H9 (cell line): ENCODE results near the gene STK32B. TPM values are rescaled to one million over a fixed set of nuclear protein-coding genes. Genes with fewer than 3 reads are reported as not detected.

Experiments
- DNase-seq: peaks from one replicate; pipeline ENCODE4 v3.0.0-alpha.2; 2017
- H2AFZ ChIP-seq: one replicate; pipeline ENCODE4 v1.6.1; 2013; ENCODE audit warnings: mild to moderate bottlenecking, low read length, control low read depth, moderate library complexity
- H2AK5ac ChIP-seq: 2 replicates; pipeline ENCODE4 v1.6.1; 2013; ENCODE audit warnings: low read length, control low read depth, mixed read lengths; ENCODE audit not compliant: insufficient read length
- H2BK120ac ChIP-seq: one replicate; pipeline ENCODE4 v1.6.1; 2013; ENCODE audit warnings: low read depth, mild to moderate bottlenecking, low read length, control low read depth, inconsistent platforms; ENCODE audit not compliant: poor library complexity, severe bottlenecking
- H2BK12ac ChIP-seq: 2 replicates; pipeline ENCODE4 v1.6.1; 2013; ENCODE audit warnings: low read length, control low read depth, mixed read lengths, low read depth; ENCODE audit not compliant: insufficient read length
- H2BK15ac ChIP-seq: 2 replicates; pipeline ENCODE4 v1.6.1; 2013; ENCODE audit warnings: low read depth, low read length, control low read depth
- H2BK20ac ChIP-seq: one replicate; pipeline ENCODE4 v1.6.1; 2013; ENCODE audit warnings: low read depth, mild to moderate bottlenecking, low read length, control low read depth, inconsistent platforms; ENCODE audit not compliant: poor library complexity, severe bottlenecking
- H2BK5ac ChIP-seq: 2 replicates; pipeline ENCODE4 v1.6.1; 2013; ENCODE audit warnings: low read length, control low read depth, mixed read lengths; ENCODE audit not compliant: insufficient read length
- H3K14ac ChIP-seq: 2 replicates; pipeline ENCODE4 v1.6.1; 2013; ENCODE audit warnings: low read length, control low read depth; ENCODE audit not compliant: insufficient read depth
- H3K18ac ChIP-seq: 2 replicates; pipeline ENCODE4 v1.6.1; 2013; ENCODE audit warnings: low read depth, mild to moderate bottlenecking, mixed read lengths, low read length, control low read depth; ENCODE audit not compliant: insufficient read length
- H3K23ac ChIP-seq: 2 replicates; pipeline ENCODE4 v1.6.1; 2013; ENCODE audit warnings: low read length, control low read depth, mixed read lengths, low read depth; ENCODE audit not compliant: insufficient read length
- H3K23me2 ChIP-seq: 2 replicates; pipeline ENCODE4 v1.6.1; 2013; ENCODE audit warnings: low read depth, mild to moderate bottlenecking, mixed read lengths, low read length, control low read depth; ENCODE audit not compliant: insufficient read length, poor library complexity, severe bottlenecking
- H3K27ac ChIP-seq: 2 replicates; pipeline ENCODE4 v1.5.1; 2013; ENCODE audit warnings: low read length, control low read depth, mixed read lengths, low read depth; ENCODE audit not compliant: insufficient read length
- H3K27me3 ChIP-seq: 2 replicates; pipeline ENCODE4 v1.6.1; 2013; ENCODE audit warnings: low read length, control low read depth, inconsistent platforms; ENCODE audit not compliant: insufficient read depth
- H3K4ac ChIP-seq: 2 replicates; pipeline ENCODE4 v1.6.1; 2013; ENCODE audit warnings: low read depth, mild to moderate bottlenecking, control low read depth, inconsistent platforms, low read length, moderate library complexity
- H3K4me1 ChIP-seq: 2 replicates; pipeline ENCODE4 v1.6.1; 2013; ENCODE audit warnings: low read length, control low read depth, inconsistent platforms; ENCODE audit not compliant: insufficient read depth
- H3K4me2 ChIP-seq: 2 replicates; pipeline ENCODE4 v1.6.1; 2013; ENCODE audit warnings: low read length, control low read depth, mixed read lengths; ENCODE audit not compliant: insufficient read length, insufficient read depth
- H3K56ac ChIP-seq: 2 replicates; pipeline ENCODE4 v1.6.1; 2013; ENCODE audit warnings: low read depth, mild to moderate bottlenecking, mixed read lengths, low read length, control low read depth; ENCODE audit not compliant: insufficient read length
- H3K79me1 ChIP-seq: 2 replicates; pipeline ENCODE4 v1.6.1; 2013; ENCODE audit warnings: low read depth, mild to moderate bottlenecking, moderate library complexity, low read length, control low read depth, inconsistent platforms; ENCODE audit not compliant: insufficient read depth, poor library complexity, severe bottlenecking
- H3K79me2 ChIP-seq: 2 replicates; pipeline ENCODE4 v1.6.1; 2013; ENCODE audit warnings: low read length, control low read depth, inconsistent platforms; ENCODE audit not compliant: insufficient read depth
- H3K9ac ChIP-seq: 2 replicates; pipeline ENCODE4 v1.6.1; 2013; ENCODE audit warnings: low read length, control low read depth, mixed read lengths; ENCODE audit not compliant: insufficient read length; ENCODE audit errors: extremely low read depth
- H3K9me3 ChIP-seq: one replicate; pipeline ENCODE4 v1.6.1; 2013; ENCODE audit warnings: low read depth, low read length, inconsistent platforms; ENCODE audit not compliant: control insufficient read depth
- H3T11ph ChIP-seq: one replicate; pipeline ENCODE4 v1.6.1; 2013; ENCODE audit warnings: mild to moderate bottlenecking, low read length, control low read depth, inconsistent platforms
- H4K20me1 ChIP-seq: one replicate; pipeline ENCODE4 v1.6.1; 2013; ENCODE audit not compliant: control insufficient read depth, insufficient read length, insufficient read depth
- H4K5ac ChIP-seq: 2 replicates; pipeline ENCODE4 v1.6.1; 2013; ENCODE audit warnings: low read depth, mild to moderate bottlenecking, mixed read lengths, low read length, control low read depth; ENCODE audit not compliant: insufficient read length
- H4K8ac ChIP-seq: replicated peaks from 2 replicates; pipeline ENCODE4 v1.6.1; 2013; ENCODE audit warnings: low read length, control low read depth, mixed read lengths, low read depth; ENCODE audit not compliant: insufficient read length
- H4K91ac ChIP-seq: 2 replicates; pipeline ENCODE4 v1.6.1; 2013; ENCODE audit warnings: low read depth, mild to moderate bottlenecking, moderate library complexity, mixed read lengths, low read length, control low read depth; ENCODE audit not compliant: insufficient read length
- H3K27ac Mint-ChIP-seq, 3 experiments: 2 replicates in 2 of 3; 3 replicates in 1 of 3; pipeline ENCODE4 v1.8.0; 2020 to 2021; ENCODE audit warnings: mixed read lengths in 3 of 3, mild to moderate bottlenecking in 1 of 3, moderate library complexity in 1 of 3
- H3K27me3 Mint-ChIP-seq: 2 replicates; pipeline ENCODE4 v1.8.0; 2021; ENCODE audit warnings: low read depth, mild to moderate bottlenecking, moderate library complexity, mixed read lengths
- H3K36me3 Mint-ChIP-seq, 3 experiments: 2 replicates in 2 of 3; 3 replicates in 1 of 3; pipeline ENCODE4 v1.8.0; 2020 to 2021; ENCODE audit warnings: low read depth in 3 of 3, mixed read lengths in 3 of 3; ENCODE audit not compliant: insufficient read depth in 1 of 3
- H3K4me1 Mint-ChIP-seq, 2 experiments: 2 replicates each; pipeline ENCODE4 v1.8.0; 2020; ENCODE audit warnings: mixed read lengths in 2 of 2
- H3K4me3 Mint-ChIP-seq, 2 experiments: 2 replicates in 1 of 2; 3 replicates in 1 of 2; pipeline ENCODE4 v1.8.0; 2020 to 2021; ENCODE audit warnings: mild to moderate bottlenecking in 2 of 2, mixed read lengths in 2 of 2, moderate library complexity in 1 of 2
- H3K9me3 Mint-ChIP-seq, 2 experiments: 2 replicates in 1 of 2; 3 replicates in 1 of 2; pipeline ENCODE4 v1.8.0; 2020; ENCODE audit warnings: mild to moderate bottlenecking in 2 of 2, mixed read lengths in 2 of 2, moderate library complexity in 1 of 2
- WGBS: extraction: QIAGEN DNeasy Blood & Tissue Kit; methylation state at CpG from one replicate; pipeline ENCODE4 v1.1.7; 2013; ENCODE audit warnings: missing lambda C conversion rate, low lambda C conversion rate, mixed read lengths; ENCODE audit not compliant: insufficient read length; ENCODE audit errors: extremely low coverage; 5-methylcytosine and 5-hydroxymethylcytosine counted together
- total RNA-seq: library from RNA; stranded (reverse); gene quantifications from 2 replicates; pipeline ENCODE4 v1.2.1, GENCODE V29; 2021
- TF ChIP-seq, protein P1 (sequence below): fragments of 200-600 bp; sonication (generic); conservative IDR thresholded peaks from 3 replicates; pipeline ENCODE4 v1.8.0; 2021; ENCODE audit warnings: antibody characterized with exemption, mild to moderate bottlenecking

Gene STK32B
- total RNA-seq, 1 experiment from 2014 or later: 1.0 TPM

GRCh38 chr4:5372198-5372597 is 320.9 kb downstream of the STK32B start:
- Histone ChIP-seq H4K91ac (no peak overlapping the region), H3K27me3 (no peaks in the 10 kb centered on the region), H3T11ph (no peak overlapping the region), H3K23ac (no peak overlapping the region), H3K4me1 (no peaks in the 10 kb centered on the region), H2AFZ (no peak overlapping the region), H3K56ac (no peak overlapping the region), H3K79me1 (no peaks in the 10 kb centered on the region), H2BK120ac (no peak overlapping the region), H3K9me3 (no peaks in the 10 kb centered on the region), H3K4ac (no peak overlapping the region), H2BK20ac (no peak overlapping the region), H3K18ac (no peak overlapping the region), H3K4me2 (no peak overlapping the region), H3K27ac (no peak overlapping the region), H3K23me2 (no peaks in the 10 kb centered on the region), H4K8ac (no peak overlapping the region), H4K5ac (no peak overlapping the region), H2BK15ac (no peak overlapping the region), H3K79me2 (no peaks in the 10 kb centered on the region), H3K9ac (no peak overlapping the region), H3K14ac (no peak overlapping the region), H4K20me1 (no peaks in the 10 kb centered on the region), H2AK5ac (no peak overlapping the region), H2BK5ac (no peak overlapping the region), H2BK12ac (no peak overlapping the region)
- Mint-ChIP-seq H3K9me3 (peaks cover 5 to 7% of the 10 kb centered on the region in 2 experiments; a peak in 3 of 5 replicates), H3K27me3 (peaks cover 9% of the 10 kb centered on the region), H3K27ac (no peak overlapping the region), H3K4me3 (no peak overlapping the region), H3K36me3 (peaks cover 0 to 4% (median 0%) of the 10 kb centered on the region in 3 experiments; a peak in 2 of 7 replicates), H3K4me1 (0 out of 4 replicates have a peak, but pooled peaks cover 0 to 3% of the 10 kb centered on the region in 2 experiments)
- no peak for DNase-seq
- no CpG with 5 or more reads among the region's 6 CpGs for WGBS
- TF ChIP-seq, protein P1, sequence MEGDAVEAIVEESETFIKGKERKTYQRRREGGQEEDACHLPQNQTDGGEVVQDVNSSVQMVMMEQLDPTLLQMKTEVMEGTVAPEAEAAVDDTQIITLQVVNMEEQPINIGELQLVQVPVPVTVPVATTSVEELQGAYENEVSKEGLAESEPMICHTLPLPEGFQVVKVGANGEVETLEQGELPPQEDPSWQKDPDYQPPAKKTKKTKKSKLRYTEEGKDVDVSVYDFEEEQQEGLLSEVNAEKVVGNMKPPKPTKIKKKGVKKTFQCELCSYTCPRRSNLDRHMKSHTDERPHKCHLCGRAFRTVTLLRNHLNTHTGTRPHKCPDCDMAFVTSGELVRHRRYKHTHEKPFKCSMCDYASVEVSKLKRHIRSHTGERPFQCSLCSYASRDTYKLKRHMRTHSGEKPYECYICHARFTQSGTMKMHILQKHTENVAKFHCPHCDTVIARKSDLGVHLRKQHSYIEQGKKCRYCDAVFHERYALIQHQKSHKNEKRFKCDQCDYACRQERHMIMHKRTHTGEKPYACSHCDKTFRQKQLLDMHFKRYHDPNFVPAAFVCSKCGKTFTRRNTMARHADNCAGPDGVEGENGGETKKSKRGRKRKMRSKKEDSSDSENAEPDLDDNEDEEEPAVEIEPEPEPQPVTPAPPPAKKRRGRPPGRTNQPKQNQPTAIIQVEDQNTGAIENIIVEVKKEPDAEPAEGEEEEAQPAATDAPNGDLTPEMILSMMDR: no peak
